ENCODE results near the gene CPM. TPM values are rescaled to one million over a fixed set of nuclear protein-coding genes. Genes with fewer than 3 reads are reported as not detected.
"Not testable (repeated sequence)": the region's sequence is repeated elsewhere in the genome, so short reads cannot be mapped to it uniquely, and the experiment has no call there.

Gene CPM
- total RNA-seq, 4 donors from 2014 or later, result 11.7 to 45.4 (median 33.9) TPM

GRCh38 chr12:68815928-68816800, 116.8 kb downstream of the CPM start:
- no peak overlapping the region for H3K4me3 ChIP-seq
- DNase-seq, result no peak
- H3K27ac ChIP-seq, result no peak overlapping the region
- no peak for TF ChIP-seq POLR2A (IDR thresholded peaks at IDR 0.05)
- peaks cover 0 to 57% (median 0%) of the 10 kb centered on the region in 3 donors for H3K36me3 ChIP-seq
- H3K4me1 ChIP-seq, result peaks cover 0 to 32% (median 2%) of the 10 kb centered on the region in 4 donors
- H3K9me3 ChIP-seq, result no peaks in the 10 kb centered on the region
- H3K27me3 ChIP-seq, result no peaks in the 10 kb centered on the region

GRCh38 chr12:68815232-68815927, 117.6 kb downstream of the CPM start:
- no peak overlapping the region for H3K27ac ChIP-seq
- no peaks in the 10 kb centered on the region for H3K9me3 ChIP-seq
- no peaks in the 10 kb centered on the region for H3K27me3 ChIP-seq
- peaks cover 0 to 32% (median 2%) of the 10 kb centered on the region in 4 donors for H3K4me1 ChIP-seq
- DNase-seq, result no peak
- TF ChIP-seq CTCF (IDR thresholded peaks at IDR 0.05) (no peak), POLR2A (IDR thresholded peaks at IDR 0.05) (no peak)
- H3K4me3 ChIP-seq, result no peak overlapping the region
- peaks cover 0 to 51% (median 0%) of the 10 kb centered on the region in 3 donors for H3K36me3 ChIP-seq

- DNase-seq, result no peak
- H3K9me3 ChIP-seq, result no peaks in the 10 kb centered on the region
- H3K4me3 ChIP-seq, result no peak overlapping the region
- H3K27me3 ChIP-seq, result no peaks in the 10 kb centered on the region
- peaks cover 0 to 51% (median 0%) of the 10 kb centered on the region in 3 donors for H3K36me3 ChIP-seq
- TF ChIP-seq POLR2A (IDR thresholded peaks at IDR 0.05), result no peak
- TF ChIP-seq CTCF (IDR thresholded peaks at IDR 0.05), result no peak
- no peak overlapping the region for H3K27ac ChIP-seq
- peaks cover 0 to 32% (median 2%) of the 10 kb centered on the region in 4 donors for H3K4me1 ChIP-seq
These were observed 118.3 kb downstream of the CPM start for GRCh38 chr12:68814490-68815231.

GRCh38 chr12:68813242-68813593, 119.8 kb downstream of the CPM start:
- peaks cover 0 to 35% (median 2%) of the 10 kb centered on the region in 4 donors for H3K4me1 ChIP-seq

GRCh38 chr12:68812553-68813241, 120.3 kb downstream of the CPM start:
- DNase-seq, result no peak
- Histone ChIP-seq H3K27me3 (no peaks in the 10 kb centered on the region), H3K4me1 (peaks cover 0 to 35% (median 2%) of the 10 kb centered on the region in 4 donors), H3K9me3 (no peaks in the 10 kb centered on the region), H3K4me3 (no peak overlapping the region), H3K36me3 (peaks cover 0 to 45% (median 0%) of the 10 kb centered on the region in 3 donors), H3K27ac (peak overlapping the region in 2 of 4 donors; percentile 20 to 68)
- TF ChIP-seq CTCF (IDR thresholded peaks at IDR 0.05), result no peak
- no peak for TF ChIP-seq POLR2A (IDR thresholded peaks at IDR 0.05)

More at GRCh38 chr12:68813242-68813593, 119.8 kb downstream of the CPM start:
- Histone ChIP-seq H3K36me3 (peaks cover 0 to 50% (median 0%) of the 10 kb centered on the region in 3 donors), H3K4me3 (no peak overlapping the region), H3K9me3 (no peaks in the 10 kb centered on the region), H3K27me3 (no peaks in the 10 kb centered on the region), H3K27ac (peak overlapping the region in 2 of 4 donors; percentile 20 to 68)
- DNase-seq, result no peak
- TF ChIP-seq POLR2A (IDR thresholded peaks at IDR 0.05) (no peak), CTCF (IDR thresholded peaks at IDR 0.05) (no peak)

GRCh38 chr12:68811573-68811972, 121.4 kb downstream of the CPM start:
- not testable (repeated sequence) for H3K9me3 ChIP-seq, DNase-seq, H3K27ac ChIP-seq, H3K4me3 ChIP-seq, H3K27me3 ChIP-seq
- peaks cover 0 to 35% (median 2%) of the 10 kb centered on the region in 4 donors for H3K4me1 ChIP-seq
- peaks cover 0 to 33% (median 0%) of the 10 kb centered on the region in 3 donors for H3K36me3 ChIP-seq

GRCh38 chr12:68810027-68810389, 123.0 kb downstream of the CPM start:
- not testable (repeated sequence) for H3K9me3 ChIP-seq, H3K27me3 ChIP-seq, DNase-seq, H3K4me3 ChIP-seq, H3K27ac ChIP-seq
- Histone ChIP-seq H3K4me1 (peaks cover 0 to 30% (median 2%) of the 10 kb centered on the region in 4 donors), H3K36me3 (peaks cover 0 to 27% (median 0%) of the 10 kb centered on the region in 3 donors)

Measured in Peyer's patch (tissue), 4 donors.